SU-DHL-6 (cell line): ENCODE results near the gene SSC4D.

ENCODE experiments used
- CTCF ChIP-seq: fragments of 200-600 bp; sonication (generic); IDR thresholded peaks from one replicate; pipeline ENCODE4 v1.5.1; 2017; ENCODE audit warnings: antibody characterized with exemption, mild to moderate bottlenecking, low read length, moderate library complexity; ENCODE audit not compliant: insufficient read depth, poor library complexity, severe bottlenecking
- EZH2phosphoT487 ChIP-seq: fragments of 200-600 bp; sonication (generic), shearing (Covaris generic); conservative IDR thresholded peaks from 2 replicates; pipeline ENCODE4 v1.6.1; 2018; ENCODE audit warnings: mild to moderate bottlenecking, antibody characterized with exemption, low read length, moderate library complexity, mixed read lengths

GRCh38 chr7:76392531-76393115 lies 16.9 kb downstream of the SSC4D start:
- TF ChIP-seq CTCF, result no peak
- no peak for TF ChIP-seq EZH2phosphoT487
